Stomach (tissue), 4 donors: ENCODE results near the gene NXN.

Experiments used
- CTCF ChIP-seq, 7 experiments: fragments of 450-650 bp in 4 of 7; fragments of 200-600 bp in 3 of 7; sonication (generic) in 3 of 7; IDR thresholded peaks; one replicate each; pipeline ENCODE4 v1.5.1; 2016 to 2019; ENCODE audit warnings: antibody characterized with exemption in 7 of 7, control low read depth in 2 of 7, mild to moderate bottlenecking in 1 of 7
- EP300 ChIP-seq: sonication (generic); formaldehyde crosslinking; IDR thresholded peaks from one replicate; pipeline ENCODE4 v1.6.1; 2017; ENCODE audit warnings: antibody characterized with exemption
- POLR2A ChIP-seq, 4 donors: fragments of 450-650 bp; IDR thresholded peaks; one replicate each; pipeline ENCODE4 v1.6.1; 2016; ENCODE audit warnings: antibody characterized with exemption in 4 of 4, control low read depth in 2 of 4, mild to moderate bottlenecking in 1 of 4, moderate library complexity in 1 of 4

GRCh38 chr17:920190-920589 is 59.4 kb downstream of the NXN start:
- TF ChIP-seq CTCF (IDR thresholded peaks at IDR 0.05): no peak
- no peak for TF ChIP-seq POLR2A (IDR thresholded peaks at IDR 0.05)
- TF ChIP-seq EP300: no peak
